ENCODE measurements around the gene TMEM161A. TPM values are rescaled to one million over a fixed set of nuclear protein-coding genes. Genes with fewer than 3 reads are reported as not detected.
A peak's percentile ranks its signal among the peaks of the same experiment; 100 is the strongest.
"Not testable (repeated sequence)": the region's sequence is repeated elsewhere in the genome, so short reads cannot be mapped to it uniquely, and the experiment has no call there.

The TMEM161A gene
- total RNA-seq, 6 experiments from 2014 or later: 20.5 to 27.9 (median 25.4) TPM

- Mint-ChIP-seq H3K27me3 (ENCODE audit: insufficient read depth) (peaks cover 1% of the 10 kb centered on the region), H3K4me1 (ENCODE audit: low read depth) (peaks cover 17% of the 10 kb centered on the region), H3K27ac (peak overlapping the region; percentile 91), H3K4me3 (peak overlapping the region; percentile 97), H3K36me3 (ENCODE audit: low read depth) (no peaks in the 10 kb centered on the region), H3K9me3 (no peaks in the 10 kb centered on the region)
- DNase-seq: no peak
- no peak for TF ChIP-seq CTCF (IDR thresholded peaks at IDR 0.05)
Observed at GRCh38 chr19:19137556-19138108, 646 bp downstream of the TMEM161A start.

- H3K27ac Mint-ChIP-seq; DNase-seq; H3K4me3 Mint-ChIP-seq; H3K36me3 Mint-ChIP-seq (ENCODE audit: low read depth); H3K27me3 Mint-ChIP-seq (ENCODE audit: insufficient read depth); H3K9me3 Mint-ChIP-seq: not testable (repeated sequence)
- peaks cover 17% of the 10 kb centered on the region for H3K4me1 Mint-ChIP-seq (ENCODE audit: low read depth)
Observed at GRCh38 chr19:19135713-19136112, 2.6 kb downstream of the TMEM161A start.

GRCh38 chr19:19134687-19135158 is 3.6 kb downstream of the TMEM161A start:
- Mint-ChIP-seq H3K36me3 (ENCODE audit: low read depth) (peaks cover 8% of the 10 kb centered on the region), H3K4me1 (ENCODE audit: low read depth) (peaks cover 17% of the 10 kb centered on the region), H3K27ac (no peak overlapping the region), H3K27me3 (ENCODE audit: insufficient read depth) (peaks cover 1% of the 10 kb centered on the region), H3K9me3 (peaks cover 7% of the 10 kb centered on the region), H3K4me3 (no peak overlapping the region)
- TF ChIP-seq CTCF (IDR thresholded peaks at IDR 0.05): no peak
- DNase-seq: no peak

- no peak for DNase-seq
- Mint-ChIP-seq H3K27me3 (ENCODE audit: insufficient read depth) (no peaks in the 10 kb centered on the region), H3K27ac (no peak overlapping the region), H3K4me1 (ENCODE audit: low read depth) (peaks cover 17% of the 10 kb centered on the region), H3K9me3 (peaks cover 7% of the 10 kb centered on the region), H3K4me3 (no peak overlapping the region), H3K36me3 (ENCODE audit: low read depth) (peaks cover 11% of the 10 kb centered on the region)
- TF ChIP-seq CTCF (IDR thresholded peaks at IDR 0.05): no peak
Observed at GRCh38 chr19:19133985-19134384, 4.3 kb downstream of the TMEM161A start.

- Mint-ChIP-seq H3K4me1 (ENCODE audit: low read depth) (peaks cover 9% of the 10 kb centered on the region), H3K4me3 (no peak overlapping the region), H3K9me3 (peaks cover 7% of the 10 kb centered on the region), H3K27ac (no peak overlapping the region), H3K36me3 (ENCODE audit: low read depth) (peaks cover 17% of the 10 kb centered on the region), H3K27me3 (ENCODE audit: insufficient read depth) (no peaks in the 10 kb centered on the region)
- DNase-seq: no peak
- no peak for TF ChIP-seq CTCF (IDR thresholded peaks at IDR 0.05)
Observed at GRCh38 chr19:19132912-19133311, 5.4 kb downstream of the TMEM161A start.

GRCh38 chr19:19131989-19132388 is 6.3 kb downstream of the TMEM161A start:
- H3K9me3 Mint-ChIP-seq: peaks cover 7% of the 10 kb centered on the region
- H3K36me3 Mint-ChIP-seq (ENCODE audit: low read depth): peaks cover 20% of the 10 kb centered on the region
- DNase-seq: no peak
- no peaks in the 10 kb centered on the region for H3K4me1 Mint-ChIP-seq (ENCODE audit: low read depth)
- no peaks in the 10 kb centered on the region for H3K27me3 Mint-ChIP-seq (ENCODE audit: insufficient read depth)
- no peak overlapping the region for H3K4me3 Mint-ChIP-seq
- TF ChIP-seq CTCF (IDR thresholded peaks at IDR 0.05): no peak
- no peak overlapping the region for H3K27ac Mint-ChIP-seq

Data from HFFc6 (cell line).